ENCODE results near the gene ZDHHC5.
A peak's percentile ranks its signal among the peaks of the same experiment; 100 is the strongest.
"Not testable (repeated sequence)": the region's sequence is repeated elsewhere in the genome, so short reads cannot be mapped to it uniquely, and the experiment has no call there.

The ZDHHC5 gene

GRCh38 chr11:57644748-57645688 is 22.9 kb upstream of the ZDHHC5 start:
- DNase-seq: peak; percentile 90

DNA sequence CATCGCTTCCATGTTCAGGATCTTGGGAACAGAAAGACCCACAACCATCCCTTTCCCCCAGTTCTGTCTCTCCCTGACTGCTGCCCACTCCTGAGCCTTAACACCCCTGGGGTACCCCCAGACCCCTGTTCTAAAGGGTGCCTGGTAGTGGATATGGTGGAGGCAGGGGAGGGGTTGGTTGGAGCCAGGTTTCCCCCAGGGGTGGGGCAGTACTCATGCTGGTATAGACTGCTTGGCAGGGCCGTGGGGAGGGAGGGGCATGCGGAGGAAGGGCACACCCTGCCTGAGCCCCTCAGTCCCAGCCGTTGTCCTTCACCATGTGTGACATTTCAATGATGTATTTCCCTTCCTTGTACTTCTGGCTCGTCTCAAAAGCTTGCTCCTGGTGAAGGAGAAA is 22.2 kb upstream of the ZDHHC5 start:
- DNase-seq: no peak

GRCh38 chr11:57646194-57646798 is 21.6 kb upstream of the ZDHHC5 start:
- DNase-seq: no peak

GRCh38 chr11:57646799-57647303 is 21.1 kb upstream of the ZDHHC5 start:
- no peak for DNase-seq

- DNase-seq: no peak
Observed at GRCh38 chr11:57647372-57647771, 20.5 kb upstream of the ZDHHC5 start.

- no peak for DNase-seq
Observed at GRCh38 chr11:57647960-57648800, 19.7 kb upstream of the ZDHHC5 start.

- no peak for DNase-seq
Observed at GRCh38 chr11:57648801-57649735, 18.8 kb upstream of the ZDHHC5 start.

DNA sequence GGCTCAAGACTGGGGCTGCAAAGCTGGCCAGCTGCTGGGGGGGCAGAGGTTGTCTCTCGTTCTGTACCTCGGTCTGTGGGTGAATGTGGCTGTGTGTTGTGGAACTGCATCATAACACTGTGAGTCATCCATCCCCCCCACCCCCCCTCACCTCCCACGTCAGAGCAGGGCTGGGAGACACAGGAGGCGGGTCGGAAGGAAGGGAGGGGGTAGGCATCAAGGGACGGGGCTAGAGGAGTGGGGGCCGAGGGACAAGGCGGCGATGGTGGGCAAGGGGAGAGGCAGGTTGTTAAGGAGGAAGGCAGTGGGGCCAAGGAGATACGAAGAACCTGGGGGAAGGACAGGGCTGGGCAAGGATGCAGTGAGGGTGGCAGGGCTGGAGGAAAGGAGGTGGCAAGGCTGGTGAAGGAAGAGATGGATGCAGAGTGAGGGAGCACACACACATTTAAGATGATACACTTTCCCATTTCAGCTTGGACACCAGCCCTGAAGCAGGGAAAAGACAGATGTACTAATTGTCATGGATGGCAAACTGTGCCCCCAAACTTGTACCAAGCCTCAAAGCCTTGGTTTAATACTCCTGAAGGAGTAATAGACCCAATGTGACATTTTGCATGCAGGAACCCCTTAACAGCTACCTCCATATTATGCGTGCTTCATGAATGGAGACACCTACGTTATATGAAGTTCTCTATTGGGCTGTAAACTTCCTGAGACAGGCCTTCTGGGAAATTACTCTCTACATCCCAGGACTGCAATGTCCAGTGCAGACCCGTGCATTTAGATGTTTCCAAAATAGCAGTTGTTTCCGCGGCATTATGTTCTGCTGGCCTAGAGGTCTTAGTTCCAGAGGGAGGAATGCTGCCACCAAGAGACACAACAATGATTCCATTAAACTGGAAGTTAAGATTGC is 17.8 kb upstream of the ZDHHC5 start, which contains the start of gene YPEL4:
Gene YPEL4 (minus strand): TSS at position 87 of the 913 bp plus-strand sequence. CDS start 2,805 bp downstream, outside the sequence.
- peak; percentile 58 for DNase-seq

DNA sequence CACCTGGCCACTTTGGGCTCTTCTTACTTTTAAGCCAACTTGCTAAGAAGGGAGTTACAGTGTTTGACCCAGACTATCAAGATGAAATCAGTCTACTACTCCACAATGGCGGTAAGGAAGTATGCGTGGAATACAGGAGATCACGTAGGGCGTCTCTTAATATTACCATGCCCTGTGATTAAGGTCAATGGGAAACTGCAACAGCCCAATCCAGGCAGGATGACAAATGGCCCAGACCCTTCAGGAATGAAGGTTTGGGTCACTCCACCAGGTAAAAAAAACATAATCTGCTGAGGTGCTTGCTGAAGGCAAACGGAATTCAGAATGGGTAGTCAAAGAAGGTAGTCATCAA is 17.2 kb upstream of the ZDHHC5 start:
- no peak for DNase-seq

DNA sequence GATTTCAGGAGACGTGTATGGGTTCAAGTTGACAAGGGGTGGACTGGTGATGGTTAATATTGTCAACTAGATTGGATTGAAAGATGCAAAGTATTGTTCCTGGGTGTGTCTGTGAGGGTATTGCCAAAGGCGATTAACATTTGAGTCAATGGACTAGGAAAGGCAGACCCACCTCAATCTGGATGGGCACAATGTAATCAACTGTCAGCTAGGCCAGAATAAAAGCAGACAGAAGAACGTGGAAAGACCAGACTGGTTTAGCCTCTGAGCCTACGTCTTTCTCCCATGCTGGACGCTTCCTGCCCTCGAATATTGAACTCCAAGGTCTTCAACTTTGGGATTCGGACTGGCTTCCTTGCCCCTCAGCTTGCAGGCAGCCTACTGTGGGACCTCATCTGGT is 16.5 kb upstream of the ZDHHC5 start:
- no peak for DNase-seq

- DNase-seq: not testable (repeated sequence)
Observed at GRCh38 chr11:57652230-57652629, 15.7 kb upstream of the ZDHHC5 start.

DNA sequence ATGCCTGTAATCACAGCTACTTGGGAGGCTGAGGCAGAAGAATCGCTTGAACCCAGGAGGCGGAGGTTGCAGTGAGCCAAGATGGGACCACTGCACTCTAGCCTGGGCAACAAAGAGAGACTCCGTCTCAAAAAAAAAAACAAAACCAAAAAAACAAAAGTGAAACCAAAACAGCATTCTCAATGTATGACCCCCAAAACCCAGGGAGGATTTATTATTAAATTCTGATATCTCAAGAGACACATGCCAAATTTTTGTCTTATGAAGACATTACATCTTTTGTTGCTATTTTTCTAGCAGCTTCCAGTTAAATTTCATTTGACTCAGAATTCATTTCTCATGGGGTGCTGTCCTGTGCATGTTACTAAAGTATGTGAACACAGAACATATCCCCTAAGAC is 15.3 kb upstream of the ZDHHC5 start:
- no peak for DNase-seq

- no peak for DNase-seq
Observed at GRCh38 chr11:57653163-57653562, 14.8 kb upstream of the ZDHHC5 start.

- DNase-seq: no peak
Observed at GRCh38 chr11:57656885-57657193, 11.1 kb upstream of the ZDHHC5 start.

DNA sequence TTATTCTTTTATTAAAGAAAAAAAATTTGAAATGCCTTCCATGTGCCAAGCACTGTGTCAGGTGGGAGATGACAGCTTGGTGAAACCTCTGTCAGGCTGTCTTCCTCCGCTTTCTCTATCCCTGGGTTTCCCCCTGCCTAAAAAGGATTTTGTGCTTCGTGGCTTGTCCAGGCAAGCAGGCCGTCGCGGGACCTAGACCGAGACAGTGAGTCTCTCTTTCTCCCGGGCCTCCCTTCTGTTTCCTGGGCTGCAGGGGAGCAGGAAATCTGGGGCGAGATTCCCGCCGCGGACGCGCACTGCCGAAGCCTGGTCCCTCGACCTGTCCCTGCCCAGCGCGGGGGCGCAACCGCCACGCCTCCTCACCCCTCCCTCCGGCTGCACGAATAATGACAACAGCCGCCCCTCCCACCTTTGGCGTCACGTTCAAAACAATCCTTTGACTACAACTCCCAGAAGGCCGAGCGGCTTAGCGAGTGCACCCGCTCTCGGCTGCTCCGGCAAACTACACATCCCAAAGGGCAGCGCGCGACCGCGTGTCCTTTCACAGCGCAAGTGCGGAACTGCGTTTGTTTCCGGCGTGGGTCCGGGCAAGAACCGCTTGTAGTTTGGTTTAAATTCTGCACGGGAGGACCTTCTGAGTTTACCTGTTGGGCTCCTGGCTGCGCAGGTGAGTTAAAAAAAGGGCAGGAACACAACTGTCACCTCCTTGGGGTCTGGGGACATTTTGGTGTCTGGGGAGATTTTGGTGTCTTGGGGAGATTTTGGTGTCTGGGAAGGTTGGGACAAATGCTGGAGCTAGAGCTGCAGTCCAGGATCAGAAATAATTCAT is 10.5 kb upstream of the ZDHHC5 start, which contains the start of gene CLP1:
Gene CLP1 (plus strand): TSS at position 569 of the 829 bp plus-strand sequence. CDS start 1,715 bp downstream, outside the sequence.
- DNase-seq: peak; percentile 99

DNA sequence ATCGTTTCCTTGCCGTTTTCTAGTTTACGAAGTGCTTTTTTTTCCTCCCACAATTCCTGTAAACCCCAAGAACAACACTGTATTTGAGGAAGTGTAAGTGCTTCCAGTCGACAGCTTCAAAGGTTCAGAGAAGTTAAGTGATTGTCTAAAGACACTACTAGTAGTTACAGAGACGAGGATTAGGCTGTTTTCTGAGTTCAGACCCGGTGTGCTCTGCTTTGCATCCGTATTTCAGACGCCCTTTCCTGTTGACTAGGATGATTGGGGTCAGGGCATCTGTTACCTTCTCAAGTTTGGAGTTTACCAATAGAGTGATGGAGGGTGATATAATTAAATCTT is 9.9 kb upstream of the ZDHHC5 start:
- no peak for DNase-seq

DNA sequence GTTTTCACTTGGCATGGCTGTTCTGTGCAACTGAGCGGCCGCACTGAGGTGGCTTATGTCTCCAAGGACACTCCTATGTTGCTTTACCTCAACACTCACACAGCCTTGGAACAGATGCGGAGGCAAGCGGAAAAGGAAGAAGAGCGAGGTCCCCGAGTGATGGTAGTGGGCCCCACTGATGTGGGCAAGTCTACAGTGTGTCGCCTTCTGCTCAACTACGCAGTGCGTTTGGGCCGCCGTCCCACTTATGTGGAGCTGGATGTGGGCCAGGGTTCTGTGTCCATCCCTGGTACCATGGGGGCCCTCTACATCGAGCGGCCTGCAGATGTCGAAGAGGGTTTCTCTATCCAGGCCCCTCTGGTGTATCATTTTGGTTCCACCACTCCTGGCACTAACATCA is 8.2 kb upstream of the ZDHHC5 start:
- no peak for DNase-seq

GRCh38 chr11:57662893-57663292 is 5.0 kb upstream of the ZDHHC5 start:
- DNase-seq: no peak

GRCh38 chr11:57663975-57664374 is 3.9 kb upstream of the ZDHHC5 start:
- DNase-seq: no peak

- DNase-seq: peak; percentile 97
Observed at GRCh38 chr11:57667117-57667735, 688 bp upstream of the ZDHHC5 start.
